OCI-LY1 (cell line): ENCODE data around the gene ZFY.

Experiments
- CTCF ChIP-seq: fragments of 200-600 bp; sonication (generic), shearing (Covaris generic); IDR thresholded peaks from 2 replicates; pipeline ENCODE4 v1.5.1; 2017; ENCODE audit warnings: mild to moderate bottlenecking, antibody characterized with exemption, low read length, moderate library complexity, mixed read lengths
- EZH2 ChIP-seq: fragments of 200-600 bp; sonication (generic), shearing (Covaris generic); IDR thresholded peaks from 2 replicates; pipeline ENCODE4 v1.8.0; 2017; ENCODE audit warnings: borderline replicate concordance, mixed run types, mild to moderate bottlenecking, antibody characterized with exemption, low read length, moderate library complexity, mixed read lengths

GRCh38 chrY:3023606-3024005, 88.4 kb downstream of the ZFY start:
- TF ChIP-seq CTCF (no peak), EZH2 (no peak)
